ENCODE data around the gene WFIKKN2. TPM values are rescaled to one million over a fixed set of nuclear protein-coding genes. Genes with fewer than 3 reads are reported as not detected.

WFIKKN2 gene
- total RNA-seq, 1 experiment from 2014 or later = 0.11 TPM

- TF ChIP-seq ERG (CRISPR knock-in tag; IDR thresholded peaks at IDR 0.05) (no peak), CREM (CRISPR knock-in tag; IDR thresholded peaks at IDR 0.05) (no peak), E2F4 (CRISPR knock-in tag; IDR thresholded peaks at IDR 0.05; ENCODE audit: borderline replicate concordance, low read depth) (no peak)
Measured at GRCh38 chr17:50890675-50891516, 55.5 kb downstream of the WFIKKN2 start (continued).

- Mint-ChIP-seq H3K4me1 (peaks cover 43% of the 10 kb centered on the region), H3K9me3 (no peaks in the 10 kb centered on the region), H3K4me3 (no peak overlapping the region), H3K27ac (peak overlapping the region; percentile 80), H3K27me3 (ENCODE audit: low read depth) (peaks cover 3% of the 10 kb centered on the region; the same call in 1 of the 2 replicates), H3K36me3 (no peaks in the 10 kb centered on the region)
- ChIA-PET POLR2A (interaction anchor here (0.6 to 1.5 kb wide), 2 partner anchors 25 to 200 kb away, joined by 3 to 6 read pairs; partner anchors contain the start of gene TOB1), CTCF (no interaction called here)
- ATAC-seq (peak; percentile 60), DNase-seq (ENCODE audit: low spot score) (no peak)
- TF ChIP-seq MAX (CRISPR knock-in tag; IDR thresholded peaks at IDR 0.05) = peak; percentile 23; the same call in 1 of the 2 replicates
- no peak for TF ChIP-seq ZBTB21 (CRISPR knock-in tag; IDR thresholded peaks at IDR 0.05; ENCODE audit: borderline replicate concordance)
Measured at GRCh38 chr17:50891577-50891989, 56.2 kb downstream of the WFIKKN2 start.

Other genes starting within 250 kb of the WFIKKN2 start
- gene ABCC3, start 200.7 kb upstream of the WFIKKN2 start, total RNA-seq (2021) = 0.92 to 2.6 TPM (median 0.99 TPM) in 3 replicates
- 43.3 to 45.3 TPM (median 45.3 TPM) in 3 replicates for gene ANKRD40, start 127.7 kb upstream of the WFIKKN2 start, total RNA-seq (2021)
- gene LUC7L3, start 116.0 kb upstream of the WFIKKN2 start, total RNA-seq (2021) = 182 to 190 TPM (median 186 TPM) in 3 replicates
- gene ANKRD40CL, start 68.1 kb upstream of the WFIKKN2 start, total RNA-seq (2021) = not detected in 3 replicates
- gene TOB1, start 30.8 kb downstream of the WFIKKN2 start, total RNA-seq (2021) = 33.5 to 37.9 TPM (median 36.0 TPM) in 3 replicates